ENCODE measurements around the gene SLCO1B1. TPM values are rescaled to one million over a fixed set of nuclear protein-coding genes. Genes with fewer than 3 reads are reported as not detected.

SLCO1B1 gene
- total RNA-seq, 1 donor: not detected

- DNase-seq (ENCODE audit: low read depth): no peak
- no peak overlapping the region for H3K4me3 ChIP-seq (ENCODE audit: low read depth, low read length)
- TF ChIP-seq CTCF (IDR thresholded peaks at IDR 0.05; ENCODE audit: insufficient read depth, low read depth, low read length): no peak
These were observed 89.3 kb downstream of the SLCO1B1 start for GRCh38 chr12:21220266-21220665.

GRCh38 chr12:21221072-21221471 lies 90.1 kb downstream of the SLCO1B1 start:
- no peak overlapping the region for H3K4me3 ChIP-seq (ENCODE audit: low read depth, low read length)
- no peak for DNase-seq (ENCODE audit: low read depth)
- TF ChIP-seq CTCF (IDR thresholded peaks at IDR 0.05; ENCODE audit: insufficient read depth, low read depth, low read length): no peak

- H3K4me3 ChIP-seq (ENCODE audit: low read depth, low read length): no peak overlapping the region
- no peak for DNase-seq (ENCODE audit: low read depth)
- TF ChIP-seq CTCF (IDR thresholded peaks at IDR 0.05; ENCODE audit: insufficient read depth, low read depth, low read length): no peak
These were observed 90.8 kb downstream of the SLCO1B1 start for GRCh38 chr12:21221778-21222177.

GRCh38 chr12:21223930-21224329 lies 92.9 kb downstream of the SLCO1B1 start:
- H3K4me3 ChIP-seq (ENCODE audit: low read depth, low read length): no peak overlapping the region
- no peak for DNase-seq (ENCODE audit: low read depth)
- TF ChIP-seq CTCF (IDR thresholded peaks at IDR 0.05; ENCODE audit: insufficient read depth, low read depth, low read length): no peak

- no peak for DNase-seq (ENCODE audit: low read depth)
- no peak for TF ChIP-seq CTCF (IDR thresholded peaks at IDR 0.05; ENCODE audit: insufficient read depth, low read depth, low read length)
These were observed 103.4 kb downstream of the SLCO1B1 start for GRCh38 chr12:21234395-21234794.

GRCh38 chr12:21239866-21240265 lies 108.9 kb downstream of the SLCO1B1 start:
- H3K4me3 ChIP-seq (ENCODE audit: low read depth, low read length): no peak overlapping the region
- DNase-seq (ENCODE audit: low read depth): no peak
- TF ChIP-seq CTCF (IDR thresholded peaks at IDR 0.05; ENCODE audit: insufficient read depth, low read depth, low read length): no peak

More at GRCh38 chr12:21234395-21234794, 103.4 kb downstream of the SLCO1B1 start:
- H3K4me3 ChIP-seq (ENCODE audit: low read depth, low read length): no peak overlapping the region

GRCh38 chr12:21248679-21249078 lies 117.7 kb downstream of the SLCO1B1 start:
- H3K4me3 ChIP-seq (ENCODE audit: low read depth, low read length): no peak overlapping the region
- DNase-seq (ENCODE audit: low read depth): no peak
- no peak for TF ChIP-seq CTCF (IDR thresholded peaks at IDR 0.05; ENCODE audit: insufficient read depth, low read depth, low read length)
